Spleen (tissue), 7 donors: ENCODE measurements around the gene IGSF23.

ENCODE experiments used
- CTCF ChIP-seq, 11 experiments: fragments of 200-600 bp in 7 of 11; fragments of 450-650 bp in 4 of 11; sonication (generic) in 4 of 11; IDR thresholded peaks in 8 of 11; conservative IDR thresholded peaks in 3 of 11; 1 replicate in 7 of 11; 2 replicates in 4 of 11; pipeline versions ENCODE4 v1.4.0 to v1.8.0; 2016 to 2021; ENCODE audit warnings: antibody characterized with exemption in 11 of 11, inconsistent platforms in 4 of 11, mild to moderate bottlenecking in 1 of 11
- POLR2A ChIP-seq, 3 donors: fragments of 450-650 bp; IDR thresholded peaks; one replicate each; pipeline ENCODE4 v1.5.1; 2017; ENCODE audit warnings: antibody characterized with exemption in 3 of 3, mild to moderate bottlenecking in 1 of 3
- POLR2AphosphoS5 ChIP-seq, 3 donors: sonication (generic); formaldehyde crosslinking; IDR thresholded peaks; one replicate each; pipeline ENCODE4 v1.5.1; 2017; ENCODE audit warnings: antibody characterized with exemption in 3 of 3
- donor health status: DM: no; HTN: no; CAD: no; lungs with moderate emphysema.
- donor health status: DM: no; HTN: no; CAD: no.
- donor health status: DM: no; HTN: no; CAD: no.

- TF ChIP-seq POLR2A (IDR thresholded peaks at IDR 0.05) (no peak), POLR2AphosphoS5 (IDR thresholded peaks at IDR 0.05) (no peak), CTCF (IDR thresholded peaks at IDR 0.05 in 8 of 11, conservative IDR thresholded peaks at IDR 0.05 in 3 of 11) (no peak)
Observed at GRCh38 chr19:44637390-44637764, 24.0 kb downstream of the IGSF23 start.
